RPMI8226 (cell line): ENCODE results near the gene CCL17.
"Not testable (repeated sequence)": the region's sequence is repeated elsewhere in the genome, so short reads cannot be mapped to it uniquely, and the experiment has no call there.

Source experiments
- DNase-seq: peaks from one replicate; pipeline ENCODE4 v3.0.0-alpha.2; 2015

Gene CCL17

GRCh38 chr16:57403965-57404817 is at the start of gene CCL17:
CCL17 (plus strand) TSS chr16:57404767; CDS start chr16:57413933, 9,166 bp downstream.
- DNase-seq: no peak

DNA sequence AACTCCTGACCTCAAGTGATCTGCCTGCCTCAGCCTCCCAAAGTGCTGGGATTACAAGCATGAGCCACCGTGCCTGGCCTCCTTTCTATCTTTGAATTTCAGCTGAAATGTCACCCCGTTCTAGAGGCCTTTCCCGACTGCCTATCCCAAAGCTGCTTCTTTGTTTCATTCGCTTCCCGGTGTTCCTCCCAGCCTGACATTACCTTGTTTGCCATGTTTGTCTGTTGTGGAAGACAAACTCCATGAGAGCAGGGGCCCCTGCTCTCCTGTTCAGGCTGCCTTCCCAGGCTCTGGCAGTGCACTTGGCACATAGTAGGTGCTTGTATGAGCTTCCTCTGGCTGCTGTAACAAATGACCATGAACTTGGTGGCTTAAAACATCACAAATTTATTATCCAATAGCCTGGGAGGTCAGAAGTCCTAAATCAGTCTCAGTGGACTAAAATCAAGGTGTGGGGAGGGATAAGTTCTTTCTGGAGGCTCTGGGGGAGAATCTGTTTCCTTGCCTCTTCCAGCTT is 48.6 kb upstream of the CCL17 start:
- no peak for DNase-seq

- DNase-seq: no peak
These were observed 48.0 kb upstream of the CCL17 start for GRCh38 chr16:57356547-57356946.

DNA sequence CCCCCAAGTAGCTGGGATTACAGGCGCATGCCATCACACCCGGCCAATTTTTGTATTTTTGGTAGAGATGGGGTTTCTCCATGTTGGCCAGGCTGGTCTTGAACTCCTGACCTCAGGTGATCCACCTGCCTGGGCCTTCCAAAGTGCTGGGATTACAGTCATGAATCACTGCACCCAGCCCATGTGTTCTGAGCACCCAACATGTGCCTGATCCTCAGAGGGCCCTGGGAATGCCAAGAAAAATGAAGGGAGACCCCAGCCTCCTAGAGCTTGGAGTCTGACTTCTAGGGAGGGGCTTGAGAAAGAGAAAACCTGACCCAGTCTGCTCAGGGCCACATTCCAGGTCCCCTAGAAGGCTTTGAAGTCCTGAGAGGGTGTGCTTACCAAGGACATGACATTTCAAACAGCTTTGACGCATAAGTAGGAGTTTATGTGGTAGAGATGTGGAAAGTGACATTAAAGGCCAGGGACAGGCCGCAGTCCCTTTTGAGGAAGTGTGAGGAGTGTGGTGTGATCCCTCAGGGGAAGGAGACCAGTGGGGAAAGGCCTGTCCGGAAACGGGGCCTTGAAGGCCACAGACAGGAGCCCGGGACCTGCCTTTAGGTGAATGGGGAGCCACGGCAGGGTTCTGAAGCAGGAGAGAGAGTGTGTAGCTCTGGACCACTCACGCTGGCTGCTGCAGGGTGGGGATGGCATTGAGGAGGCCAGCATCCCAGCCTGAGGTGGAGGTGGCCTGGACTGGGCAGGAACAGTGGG is 47.1 kb upstream of the CCL17 start:
- DNase-seq: no peak

GRCh38 chr16:57358086-57358420 is 46.5 kb upstream of the CCL17 start:
- no peak for DNase-seq

- peak; percentile 69 for DNase-seq
These were observed 46.0 kb upstream of the CCL17 start, which contains the start of gene CCL22 for GRCh38 chr16:57358527-57359095. CCL22 (plus strand) TSS chr16:57358783; CDS start chr16:57358817, 34 bp downstream.

GRCh38 chr16:57360321-57360935 is 44.1 kb upstream of the CCL17 start:
- no peak for DNase-seq

- DNase-seq: peak; percentile 92
These were observed 43.2 kb upstream of the CCL17 start for GRCh38 chr16:57361404-57361803.

DNA sequence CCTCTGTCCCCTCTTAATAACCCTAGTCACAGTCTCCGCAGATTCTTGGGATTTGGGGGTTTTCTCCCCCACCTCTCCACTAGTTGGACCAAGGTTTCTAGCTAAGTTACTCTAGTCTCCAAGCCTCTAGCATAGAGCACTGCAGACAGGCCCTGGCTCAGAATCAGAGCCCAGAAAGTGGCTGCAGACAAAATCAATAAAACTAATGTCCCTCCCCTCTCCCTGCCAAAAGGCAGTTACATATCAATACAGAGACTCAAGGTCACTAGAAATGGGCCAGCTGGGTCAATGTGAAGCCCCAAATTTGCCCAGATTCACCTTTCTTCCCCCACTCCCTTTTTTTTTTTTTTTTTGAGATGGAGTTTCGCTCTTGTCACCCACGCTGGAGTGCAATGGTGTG is 40.4 kb upstream of the CCL17 start:
- DNase-seq: no peak

DNA sequence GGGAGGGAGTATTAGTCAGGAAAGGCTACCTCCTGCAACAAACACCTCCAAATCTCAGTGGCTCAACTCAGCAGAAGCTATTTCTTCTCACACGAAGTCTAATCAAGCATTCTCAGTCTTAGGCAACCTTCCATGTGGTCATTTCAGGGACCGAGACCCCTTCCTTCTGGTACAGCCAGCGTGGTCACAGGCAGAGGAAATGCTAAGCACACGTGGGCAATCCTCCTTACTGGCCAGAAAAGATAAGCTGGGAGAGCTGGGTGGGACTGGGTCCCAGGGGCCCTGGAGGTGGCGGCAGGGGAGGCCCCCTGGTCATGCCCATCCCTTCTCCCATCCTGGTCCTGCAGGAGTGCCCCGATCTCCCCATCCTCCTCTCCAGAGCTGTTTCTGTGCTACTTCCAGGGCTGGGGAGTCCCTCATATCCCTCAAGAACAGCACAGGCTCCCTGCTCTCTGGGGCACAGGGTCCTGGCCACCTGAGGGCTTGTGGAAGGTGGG is 38.0 kb upstream of the CCL17 start:
- DNase-seq: no peak

DNA sequence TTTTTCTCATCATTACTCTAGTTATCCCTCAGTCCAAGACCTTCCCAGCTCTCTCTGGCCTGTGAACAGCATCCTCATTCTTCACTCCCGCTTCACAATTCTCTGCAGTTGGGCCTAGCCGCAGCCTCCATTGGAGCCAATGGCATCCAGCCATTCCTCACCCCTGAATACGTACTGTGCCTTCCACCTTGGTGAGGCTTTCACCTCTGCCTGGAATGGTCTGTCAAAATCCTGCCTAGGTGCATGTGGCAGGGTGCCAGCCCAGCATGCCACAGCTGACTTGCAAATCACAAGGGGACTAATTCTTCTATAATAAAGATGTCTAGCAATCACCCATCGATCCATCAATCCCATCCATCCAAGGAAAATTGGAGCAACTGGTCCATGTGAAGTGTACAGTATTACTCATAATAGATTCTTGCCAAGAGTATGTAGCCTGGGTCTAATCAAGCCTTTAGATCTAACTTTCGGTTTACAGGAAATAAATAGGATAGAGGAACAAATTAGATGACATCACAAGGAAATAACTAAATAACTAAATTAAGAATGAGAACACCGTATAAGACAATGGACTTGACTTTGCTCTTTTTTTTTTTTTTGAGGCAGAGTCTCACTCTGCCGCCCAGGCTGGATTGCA is 37.3 kb upstream of the CCL17 start:
- no peak for DNase-seq

- DNase-seq: no peak
These were observed 32.8 kb upstream of the CCL17 start for GRCh38 chr16:57371494-57372371.

GRCh38 chr16:57372372-57373116 is 32.0 kb upstream of the CCL17 start, which contains the start of gene CX3CL1:
CX3CL1 (plus strand) TSS chr16:57372490; CDS start chr16:57372569, 79 bp downstream.
- DNase-seq: peak; percentile 37

GRCh38 chr16:57373117-57373947 is 31.2 kb upstream of the CCL17 start:
- DNase-seq: no peak

GRCh38 chr16:57374067-57374534 is 30.5 kb upstream of the CCL17 start:
- DNase-seq: no peak

DNA sequence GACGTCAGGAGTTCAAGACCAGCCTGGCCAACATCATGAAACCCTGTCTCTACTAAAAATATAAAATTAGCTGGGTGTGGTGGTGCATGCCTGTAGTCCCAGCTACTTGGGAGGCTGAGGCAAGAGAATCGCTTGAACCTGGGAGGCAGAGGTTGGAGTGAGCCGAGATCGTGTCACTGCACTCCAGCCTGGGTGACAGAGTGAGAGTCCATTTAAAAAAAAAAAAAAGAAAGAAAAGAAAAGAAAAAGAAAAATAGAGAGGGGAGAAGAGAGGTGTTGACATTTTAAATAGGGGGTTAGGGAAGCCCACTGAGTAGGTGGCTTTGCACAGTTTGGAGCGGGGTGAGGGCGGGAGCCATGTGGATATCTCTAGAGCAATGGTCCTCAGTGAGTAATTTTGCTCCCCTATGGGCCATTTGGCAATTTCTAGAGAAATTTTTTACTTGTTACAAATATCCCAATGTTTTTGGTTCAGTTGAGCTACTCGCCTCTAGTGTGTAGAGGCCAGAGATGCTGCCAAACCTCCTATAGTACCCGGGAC is 29.6 kb upstream of the CCL17 start:
- not testable (repeated sequence) for DNase-seq

GRCh38 chr16:57376313-57376818 is 28.2 kb upstream of the CCL17 start:
- no peak for DNase-seq

DNA sequence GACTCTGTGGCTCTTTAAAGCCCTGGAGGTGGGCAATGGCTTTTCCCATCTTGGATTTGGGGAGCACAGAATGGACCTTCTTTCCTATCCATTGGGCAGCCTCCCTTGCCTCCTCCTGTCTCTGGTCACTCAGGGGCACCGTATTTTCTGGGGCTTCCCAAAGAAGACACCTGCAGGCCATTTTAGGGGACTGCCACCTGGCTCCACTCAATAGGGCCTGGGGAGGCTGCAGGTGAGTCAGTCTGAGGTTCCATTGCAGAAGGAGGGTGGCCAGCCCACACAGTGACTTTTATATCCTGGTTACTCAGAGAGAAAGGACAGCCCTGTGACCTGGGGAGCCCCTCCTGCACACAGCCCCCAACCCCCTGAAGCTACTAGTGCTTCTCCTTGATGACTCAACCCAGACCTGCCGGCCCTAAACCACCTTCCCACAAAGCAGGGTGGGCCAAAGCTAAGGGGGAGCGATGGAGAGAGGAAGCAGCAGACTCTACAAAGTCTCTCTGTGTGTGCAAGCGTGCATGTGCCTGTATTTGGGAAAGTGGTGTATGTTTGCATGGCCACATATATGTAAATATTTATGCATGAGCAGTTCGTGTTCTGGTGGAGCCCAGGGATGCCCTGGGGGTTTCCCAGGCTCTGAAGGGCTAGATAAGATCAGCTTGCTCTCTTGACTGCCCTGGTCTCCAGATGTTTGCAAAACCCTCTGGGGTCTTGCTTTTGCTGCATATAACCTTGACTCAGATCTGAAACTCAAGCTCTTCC is 27.3 kb upstream of the CCL17 start:
- peak; percentile 36 for DNase-seq
